ENCODE results near the gene GPATCH8. TPM values are rescaled to one million over a fixed set of nuclear protein-coding genes. Genes with fewer than 3 reads are reported as not detected.
A peak's percentile ranks its signal among the peaks of the same experiment; 100 is the strongest.
"Not testable (repeated sequence)": the region's sequence is repeated elsewhere in the genome, so short reads cannot be mapped to it uniquely, and the experiment has no call there.

The GPATCH8 gene
- total and polyA plus RNA-seq, 10 of the 15 experiments (the other 5 are each of a cell fraction or from before 2014, with no cell fraction given): 11.7 to 45.1 (median 21.3) TPM

DNA sequence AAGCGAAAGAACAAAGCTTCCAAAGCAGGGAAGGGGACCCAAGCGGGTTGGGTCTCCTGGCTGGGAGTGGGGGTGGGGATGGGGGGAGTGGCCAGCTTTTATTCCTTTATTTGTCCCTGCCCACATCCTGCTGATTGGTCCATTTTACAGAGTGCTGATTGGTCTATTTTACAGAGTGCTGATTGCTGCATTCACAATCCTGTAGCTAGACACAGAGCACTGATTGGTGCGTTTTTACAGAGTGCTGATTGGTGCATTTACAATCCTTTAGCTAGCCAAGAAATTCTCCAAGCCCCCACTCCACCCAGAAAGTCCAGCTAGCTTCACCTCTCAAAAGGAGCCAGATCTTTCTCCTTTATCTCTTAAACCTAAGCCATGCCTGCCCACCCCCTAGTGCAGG is 34.7 kb upstream of the GPATCH8 start:
- peaks cover 19% of the 10 kb centered on the region for H3K4me1 ChIP-seq (ENCODE audit: control insufficient read depth, insufficient read depth, low read length)
- POLR2A ChIA-PET: interaction anchor here (0.7 kb wide), 1 partner anchor 199 kb away, joined by 4 read pairs; no protein-coding TSS in a partner anchor
- H4K20me1 ChIP-seq (ENCODE audit: control insufficient read depth, insufficient read depth); RAD21 ChIA-PET (ENCODE audit: unreplicated experiment); DNase-seq (ENCODE audit: low read depth, low spot score); in situ Hi-C loops (cut with MboI); H3K9ac ChIP-seq (ENCODE audit: control insufficient read depth, insufficient read depth, low read length); H3K27ac ChIP-seq (ENCODE audit: control insufficient read depth, insufficient read depth); ATAC-seq; H3K79me2 ChIP-seq (ENCODE audit: control insufficient read depth, insufficient read depth, low read length); FAIRE-seq; H2AFZ ChIP-seq (ENCODE audit: control insufficient read depth, low read depth, low read length); H3K27me3 ChIP-seq (replicated peaks in 1 of 2; ENCODE audit: control insufficient read depth in 2 of 2, insufficient read depth in 2 of 2, low read length in 1 of 2); H3K36me3 ChIP-seq (ENCODE audit: control insufficient read depth in 2 of 2, insufficient read depth in 2 of 2, low read length in 1 of 2); H3K4me3 ChIP-seq; H3K9me3 ChIP-seq (replicated peaks; ENCODE audit: control insufficient read depth, insufficient read depth, low read length); BruUV-seq (replicated peaks); H3K4me2 ChIP-seq (ENCODE audit: control insufficient read depth, insufficient read depth): not testable (repeated sequence)
- SMC1A ChIA-PET (ENCODE audit: uncharacterized antibody, unreplicated experiment): interaction anchor here (0.6 kb wide), 1 partner anchor 108 kb away, joined by 3 read pairs; no protein-coding TSS in a partner anchor
- CTCF ChIA-PET: interaction anchor here (1.1 kb wide), 1 partner anchor 15 kb away, joined by 3 read pairs; no protein-coding TSS in a partner anchor
- WGBS (ENCODE audit: insufficient coverage, insufficient replicate concordance, low lambda C conversion rate, missing lambda C conversion rate): 91% methylated on average over 1 of the region's 3 CpGs
- intact Hi-C loops (cut with micrococcal nuclease; ENCODE audit: unreplicated experiment): loop anchor here (10.0 kb wide), 1 partner anchor 237 kb away; no protein-coding TSS in a partner anchor
- TF ChIP-seq NFYB (IDR thresholded peaks at IDR 0.05; ENCODE audit: insufficient read depth, low read depth, low read length): peak; percentile 74; the same call in 1 of the 2 replicates

DNA sequence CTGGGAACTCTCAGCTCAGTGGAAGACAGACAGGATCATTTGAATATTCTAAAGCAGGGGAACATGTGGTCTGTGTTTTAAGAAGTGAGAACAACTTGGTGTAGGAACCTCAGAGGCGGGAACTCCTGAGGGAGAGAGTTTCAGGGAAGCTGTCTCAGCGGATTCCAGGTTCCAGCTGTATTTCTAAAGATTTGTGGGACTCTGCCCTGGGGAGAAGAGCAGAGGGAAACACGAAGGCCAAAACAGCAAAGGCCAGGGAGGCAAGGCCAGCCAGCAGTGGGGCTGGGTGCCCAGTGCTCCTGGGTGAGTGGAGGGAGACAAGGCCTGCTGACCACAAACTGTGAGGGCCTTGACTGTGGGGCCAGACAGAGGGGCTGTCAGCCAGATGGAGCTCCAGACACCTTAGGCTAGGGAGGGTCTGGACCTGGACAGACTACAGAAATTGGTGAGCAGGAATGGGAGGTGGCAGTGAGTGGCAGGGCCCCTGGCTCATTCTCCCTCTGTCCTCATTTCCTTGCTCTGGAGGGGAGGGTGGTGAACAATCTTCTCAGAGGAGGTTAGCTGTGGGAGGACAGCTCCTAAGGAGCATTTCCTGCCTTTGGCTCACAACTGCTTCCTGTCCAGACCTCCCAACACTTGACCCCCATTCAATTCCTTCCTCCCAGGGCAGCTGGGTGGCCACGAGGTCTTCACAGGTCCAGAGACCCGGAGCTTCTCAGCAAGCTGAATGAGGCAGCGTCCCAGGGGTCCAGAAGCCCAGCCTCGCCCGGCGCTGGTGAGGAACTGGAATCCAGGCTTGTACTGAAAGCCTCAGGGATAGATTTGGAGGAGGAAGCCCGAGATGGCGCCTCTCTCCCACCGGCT is 33.1 kb upstream of the GPATCH8 start:
- Histone ChIP-seq H2AFZ (ENCODE audit: control insufficient read depth, low read depth, low read length) (0 out of 2 replicates have a peak overlapping the region, but pooled peaks have one; percentile 8), H4K20me1 (ENCODE audit: control insufficient read depth, insufficient read depth) (no peaks in the 10 kb centered on the region), H3K4me2 (ENCODE audit: control insufficient read depth, insufficient read depth) (0 out of 2 replicates have a peak overlapping the region, but pooled peaks have one; percentile 4), H3K79me2 (ENCODE audit: control insufficient read depth, insufficient read depth, low read length) (no peaks in the 10 kb centered on the region), H3K27ac (ENCODE audit: control insufficient read depth, insufficient read depth) (no peak overlapping the region), H3K36me3 (ENCODE audit: control insufficient read depth in 2 of 2, insufficient read depth in 2 of 2, low read length in 1 of 2) (no peaks in the 10 kb centered on the region), H3K4me3 (no peak overlapping the region), H3K4me1 (ENCODE audit: control insufficient read depth, insufficient read depth, low read length) (peaks cover 10% of the 10 kb centered on the region), H3K27me3 (replicated peaks in 1 of 2; ENCODE audit: control insufficient read depth in 2 of 2, insufficient read depth in 2 of 2, low read length in 1 of 2) (no peaks in the 10 kb centered on the region), H3K9me3 (replicated peaks; ENCODE audit: control insufficient read depth, insufficient read depth, low read length) (no peaks in the 10 kb centered on the region), H3K9ac (ENCODE audit: control insufficient read depth, insufficient read depth, low read length) (no peak overlapping the region)
- ChIA-PET SMC1A (ENCODE audit: uncharacterized antibody, unreplicated experiment) (interaction anchor here (0.7 to 1.7 kb wide), 4 partner anchors 13 to 136 kb away, joined by 3 to 7 read pairs (median 4); partner anchors contain the start of gene FZD2), RAD21 (ENCODE audit: unreplicated experiment) (interaction anchor here (0.7 to 1.0 kb wide), 3 partner anchors 13 to 326 kb away, joined by 3 read pairs; no protein-coding TSS in a partner anchor), CTCF (interaction anchor here (0.7 to 8.6 kb wide), 8 partner anchors 11 to 343 kb away, joined by 3 to 118 read pairs (median 6); no protein-coding TSS in a partner anchor), POLR2A (interaction anchor here (0.6 kb wide), 1 partner anchor 619 kb away, joined by 4 read pairs; no protein-coding TSS in a partner anchor)
- 53% methylated on average over 12 of the region's 12 CpGs for WGBS (ENCODE audit: insufficient coverage, insufficient replicate concordance, low lambda C conversion rate, missing lambda C conversion rate)
- intact Hi-C loops (cut with micrococcal nuclease; ENCODE audit: unreplicated experiment): loop anchor here (10.0 kb wide), 1 partner anchor 238 kb away; no protein-coding TSS in a partner anchor
- FAIRE-seq (peak; percentile 52), DNase-seq (ENCODE audit: low read depth, low spot score) (no peak), ATAC-seq (no peak)
- in situ Hi-C loops (cut with MboI): no loop called here
- TF ChIP-seq RUNX3 (IDR thresholded peaks at IDR 0.05; ENCODE audit: low read length) (peak; percentile 23; the same call in 1 of the 2 replicates), POU2F2 (IDR thresholded peaks at IDR 0.05; ENCODE audit: borderline replicate concordance, low read depth, low read length) (0 out of 3 replicates have a peak, but pooled peaks have one; percentile 31), MXI1 (IDR thresholded peaks at IDR 0.05; ENCODE audit: low read depth, low read length) (no peak)
- no TSS peak for BruUV-seq (replicated peaks)

Data from GM12878 (cell line).